OCI-LY3 (cell line): ENCODE data around the gene CYB5D1.

Source experiments
- CTCF ChIP-seq: fragments of 200-600, 300-600 bp; sonication (generic); IDR thresholded peaks from 2 replicates; pipeline ENCODE4 v1.5.1; 2014; ENCODE audit warnings: antibody characterized with exemption, low read length, low read depth
- EZH2phosphoT487 ChIP-seq: fragments of 200-600 bp; shearing (Covaris generic); IDR thresholded peaks from 2 replicates; pipeline ENCODE4 v1.6.1; 2018; ENCODE audit warnings: antibody characterized with exemption, mixed run types, low read depth

- TF ChIP-seq CTCF (no peak), EZH2phosphoT487 (no peak)
Measured at GRCh38 chr17:7822126-7822525, 35.7 kb upstream of the CYB5D1 start.
